Parathyroid adenoma (tissue), 2 donors: ENCODE data around the gene GAGE10.
"Not testable (repeated sequence)": the region's sequence is repeated elsewhere in the genome, so short reads cannot be mapped to it uniquely, and the experiment has no call there.

Source experiments
- H2AFZ ChIP-seq: fragments of 300-600 bp; sonication (generic); one replicate; pipeline ENCODE4 v1.7.0; 2017; ENCODE audit warnings: antibody characterized with exemption, mild to moderate bottlenecking
- H3K27ac ChIP-seq: fragments of 300-600 bp; sonication (generic); one replicate; pipeline ENCODE4 v1.7.0; 2017
- H3K27me3 ChIP-seq: fragments of 300-600 bp; sonication (generic); one replicate; pipeline ENCODE4 v1.7.0; 2017; ENCODE audit warnings: low read length; ENCODE audit not compliant: control insufficient read depth, insufficient read depth
- H3K36me3 ChIP-seq: fragments of 300-600 bp; sonication (generic); one replicate; pipeline ENCODE4 v1.7.0; 2017; ENCODE audit warnings: low read length; ENCODE audit not compliant: control insufficient read depth, insufficient read depth
- H3K4me1 ChIP-seq: fragments of 300-600 bp; sonication (generic); one replicate; pipeline ENCODE4 v1.7.0; 2017; ENCODE audit warnings: control low read depth
- H3K4me2 ChIP-seq: fragments of 300-600 bp; sonication (generic); one replicate; pipeline ENCODE4 v1.7.0; 2017; ENCODE audit warnings: low read length
- H3K4me3 ChIP-seq: fragments of 300-600 bp; sonication (generic); one replicate; pipeline ENCODE4 v1.7.0; 2017; ENCODE audit warnings: low read depth, low read length
- H3K79me2 ChIP-seq: fragments of 300-600 bp; sonication (generic); one replicate; pipeline ENCODE4 v1.7.0; 2017; ENCODE audit warnings: control low read depth
- H3K9ac ChIP-seq: fragments of 300-600 bp; sonication (generic); one replicate; pipeline ENCODE4 v1.7.0; 2017; ENCODE audit warnings: mild to moderate bottlenecking
- H3K9me3 ChIP-seq: fragments of 300-600 bp; sonication (generic); one replicate; pipeline ENCODE4 v1.7.0; 2017; ENCODE audit warnings: low read length; ENCODE audit not compliant: control insufficient read depth
- donor health status: primary hyperparathyroidism.

The GAGE10 gene

GRCh38 chrX:49344496-49345175 lies 41.2 kb downstream of the GAGE10 start:
- not testable (repeated sequence) for H3K4me3 ChIP-seq, H3K27me3 ChIP-seq, H2AFZ ChIP-seq, H3K79me2 ChIP-seq, H3K4me1 ChIP-seq, H3K9me3 ChIP-seq, H3K4me2 ChIP-seq, H3K27ac ChIP-seq, H3K9ac ChIP-seq, H3K36me3 ChIP-seq

GRCh38 chrX:49345402-49345801 lies 42.0 kb downstream of the GAGE10 start:
- not testable (repeated sequence) for H3K9me3 ChIP-seq, H2AFZ ChIP-seq, H3K79me2 ChIP-seq, H3K36me3 ChIP-seq, H3K4me3 ChIP-seq, H3K27ac ChIP-seq, H3K9ac ChIP-seq, H3K4me1 ChIP-seq, H3K4me2 ChIP-seq, H3K27me3 ChIP-seq

GRCh38 chrX:49346150-49346549 lies 42.7 kb downstream of the GAGE10 start:
- not testable (repeated sequence) for H2AFZ ChIP-seq, H3K4me1 ChIP-seq, H3K9ac ChIP-seq, H3K4me3 ChIP-seq, H3K27ac ChIP-seq, H3K79me2 ChIP-seq, H3K36me3 ChIP-seq, H3K4me2 ChIP-seq, H3K9me3 ChIP-seq, H3K27me3 ChIP-seq
